GM18909 (cell line): ENCODE data around the gene TYSND1.
"Not testable (repeated sequence)": the region's sequence is repeated elsewhere in the genome, so short reads cannot be mapped to it uniquely, and the experiment has no call there.

Source experiments
- ATAC-seq: cut with Tn5 transposase; IDR thresholded peaks from one replicate; pipeline ENCODE4 v1.9.1; 2021; ENCODE audit warnings: mild to moderate bottlenecking; ENCODE audit not compliant: unreplicated experiment, poor library complexity

The TYSND1 gene

DNA sequence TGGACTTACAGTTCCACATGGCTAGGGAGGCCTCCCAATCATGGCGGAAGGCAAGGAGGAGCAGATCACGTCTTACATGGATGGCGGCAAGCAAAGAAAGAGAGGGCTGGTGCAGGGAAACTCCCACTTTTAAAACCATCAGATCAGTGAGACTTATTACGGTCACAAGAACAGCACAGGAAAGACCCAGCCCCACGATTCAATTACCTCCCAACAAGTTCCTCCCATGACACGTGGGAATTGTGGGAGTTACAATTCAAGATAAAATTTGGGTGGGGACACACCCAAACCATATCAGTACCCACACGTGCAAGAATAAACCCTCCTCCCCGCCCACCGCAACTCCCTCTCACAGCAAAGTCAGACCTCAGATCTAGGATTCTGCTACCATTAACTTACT is 9.4 kb downstream of the TYSND1 start:
- ATAC-seq, result no peak

DNA sequence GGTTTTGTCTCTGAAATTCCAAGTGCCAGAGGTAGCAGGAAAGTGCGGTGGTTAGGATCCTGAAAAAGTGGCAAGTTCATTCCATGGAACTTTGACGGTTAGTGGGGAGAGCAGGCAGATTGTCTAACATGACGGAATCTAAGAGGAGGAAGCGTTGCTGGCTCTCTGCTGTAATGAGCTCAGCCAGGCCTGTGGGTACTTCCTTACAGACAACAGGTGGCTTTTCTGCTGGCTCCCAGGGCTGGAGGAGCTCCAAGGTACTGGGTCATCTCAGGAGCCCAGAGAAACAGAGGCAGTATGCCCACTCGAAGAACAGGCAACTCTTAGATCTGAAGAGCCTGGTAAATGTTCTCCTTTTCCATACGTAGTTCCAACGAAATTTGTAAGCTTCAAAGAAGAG is 10.8 kb downstream of the TYSND1 start:
- no peak for ATAC-seq

DNA sequence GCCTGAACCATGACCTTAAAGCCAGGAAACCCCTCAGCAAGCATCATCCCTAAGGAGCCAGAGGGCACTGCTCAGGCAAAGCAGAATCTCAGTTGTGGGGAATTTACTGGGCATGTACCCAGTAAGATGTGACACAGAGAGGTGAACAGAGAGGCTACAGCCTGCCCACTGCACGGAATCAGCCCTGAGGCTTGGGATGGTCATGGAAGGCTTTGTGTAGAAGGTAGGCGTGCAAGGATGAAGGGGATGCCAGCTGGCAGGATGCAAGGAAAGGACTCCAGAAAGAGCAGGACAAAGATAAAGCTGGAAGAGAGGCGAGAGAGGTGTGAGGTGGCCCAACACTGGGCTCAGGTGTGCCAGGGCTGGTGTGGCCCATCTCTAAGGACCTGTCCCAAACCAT is 11.5 kb downstream of the TYSND1 start:
- ATAC-seq, result no peak

DNA sequence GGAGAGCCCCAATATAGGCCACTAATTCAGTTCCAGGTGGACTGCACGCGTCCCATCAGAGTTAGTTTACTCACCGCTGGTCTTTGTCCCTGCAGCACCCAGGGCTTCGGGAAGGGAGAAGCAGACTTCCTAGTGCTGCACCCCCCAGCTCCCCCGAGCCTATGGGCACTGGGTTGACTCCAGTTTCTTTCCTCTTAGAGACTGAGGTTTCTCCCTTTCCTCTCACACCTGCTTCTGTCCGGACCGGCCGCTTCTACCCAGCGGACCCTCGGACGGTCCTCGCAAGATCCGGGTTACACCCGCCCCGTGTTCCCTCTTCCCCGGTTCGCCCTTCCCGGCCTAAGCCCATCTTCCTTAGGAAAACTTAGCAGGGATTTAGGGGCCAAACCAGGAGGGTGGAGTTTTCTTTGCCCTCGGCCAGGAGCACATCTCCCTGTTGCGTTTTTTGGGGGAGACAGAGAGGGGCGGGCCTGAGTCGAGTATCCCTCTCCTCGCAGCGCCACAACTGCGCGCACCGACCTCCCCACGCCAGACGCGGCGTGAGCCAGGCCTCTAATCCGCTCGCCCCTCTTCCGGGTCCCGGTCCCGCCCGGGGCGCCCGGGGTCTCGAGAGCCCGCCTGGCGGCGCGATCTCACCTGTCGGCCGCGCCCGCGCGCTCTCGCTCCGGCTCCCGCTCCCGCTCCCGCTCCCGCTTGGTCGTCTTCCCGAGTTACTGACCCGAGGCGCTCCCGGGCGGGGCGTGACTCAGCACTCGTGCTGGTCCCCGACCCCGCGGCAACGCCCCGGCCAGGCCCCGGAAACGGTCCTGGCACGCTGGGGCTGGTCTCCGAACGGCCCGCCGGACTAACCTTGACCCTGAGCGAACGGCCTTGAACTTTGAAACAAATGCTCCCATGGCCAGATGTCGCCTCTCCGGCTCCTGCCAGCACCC is 14.1 kb downstream of the TYSND1 start, which contains the start of gene AIFM2:
TSS of gene AIFM2 (minus strand) at position 728 of the 932 bp plus-strand sequence. CDS start 8,741 bp downstream, outside the sequence.
- peak; percentile 75 for ATAC-seq

DNA sequence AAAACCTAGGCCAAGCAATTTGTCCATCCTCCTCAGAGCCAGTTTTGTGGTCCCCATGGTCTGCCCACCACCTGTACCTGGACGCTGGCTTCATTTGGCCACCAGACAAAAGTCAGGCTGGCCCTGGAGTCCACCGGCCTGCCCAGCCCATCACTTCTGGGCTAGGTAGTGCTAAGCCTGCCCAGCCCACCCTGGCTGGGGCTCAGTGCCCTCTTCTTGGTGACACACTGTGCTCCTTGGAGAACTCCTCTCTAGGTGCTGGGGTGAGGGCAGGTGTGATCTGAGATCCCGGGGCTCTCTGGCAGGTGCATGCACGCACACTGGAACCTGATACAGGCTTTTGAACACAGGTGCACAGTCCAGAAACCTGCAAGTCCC is 15.0 kb downstream of the TYSND1 start:
- ATAC-seq, result no peak

DNA sequence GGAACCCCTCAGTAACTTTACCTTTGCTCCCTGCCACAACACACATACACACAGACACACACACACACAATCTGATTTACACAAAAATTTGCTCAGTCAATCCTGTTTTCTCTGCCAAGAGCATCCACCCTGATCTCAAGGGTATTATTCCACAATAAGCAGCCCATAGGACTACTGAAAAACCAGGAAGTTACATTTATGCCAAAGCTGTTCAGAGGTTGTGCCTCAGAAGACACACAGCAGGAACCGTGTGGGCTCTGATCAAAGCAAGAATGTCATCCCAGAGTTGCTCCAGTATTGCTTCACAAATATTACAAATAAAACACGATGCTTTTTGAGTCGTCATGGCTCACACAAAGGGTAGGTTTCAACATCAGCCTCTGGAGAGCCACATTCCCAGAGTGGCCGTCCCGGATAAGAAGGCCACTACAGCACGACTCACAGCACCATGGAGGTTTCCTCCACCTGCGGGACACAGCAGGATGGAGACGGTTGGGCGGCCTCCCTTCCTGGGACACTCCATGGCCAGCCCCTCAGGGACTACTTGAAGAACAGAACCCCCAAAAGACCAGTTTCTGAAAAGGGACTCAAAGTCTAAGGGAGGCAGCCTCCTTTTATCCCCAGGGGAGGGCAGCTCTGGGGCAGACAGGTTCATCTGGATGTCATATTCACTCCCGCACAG is 15.5 kb downstream of the TYSND1 start:
- ATAC-seq, result no peak

DNA sequence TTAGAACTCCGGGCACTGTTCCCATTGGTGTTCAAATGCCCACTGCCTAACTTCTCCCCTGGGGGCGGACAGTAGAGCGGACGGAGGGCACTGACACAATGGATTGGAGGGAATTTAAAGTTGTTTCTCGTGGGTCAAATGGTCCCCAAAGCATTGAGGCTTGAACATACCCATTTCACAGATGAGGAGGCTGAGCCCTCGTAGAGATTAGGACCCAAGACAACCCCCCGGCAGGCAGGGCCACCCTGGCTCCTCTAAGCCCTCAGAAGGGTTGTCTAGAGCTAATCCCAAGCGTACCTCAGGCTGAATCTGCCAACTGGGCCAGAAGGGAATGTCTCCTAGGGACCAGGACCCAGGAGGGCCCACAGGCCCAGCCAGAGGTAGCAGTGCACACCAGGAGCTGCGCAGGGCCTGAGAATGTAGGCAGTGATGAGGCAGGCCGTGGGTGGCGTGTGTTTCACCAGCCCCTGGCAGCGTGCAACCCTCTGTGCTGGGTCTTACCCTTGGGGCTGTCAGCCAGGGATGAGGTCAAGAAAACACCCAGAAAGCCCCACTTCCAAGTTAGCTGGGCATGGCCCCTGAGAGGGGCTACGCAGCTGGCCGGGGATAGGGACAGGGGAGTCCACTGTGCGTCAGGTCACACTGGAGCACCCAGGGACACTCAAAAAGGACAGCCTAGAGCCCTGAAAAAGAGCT is 19.7 kb downstream of the TYSND1 start:
- ATAC-seq, result no peak

DNA sequence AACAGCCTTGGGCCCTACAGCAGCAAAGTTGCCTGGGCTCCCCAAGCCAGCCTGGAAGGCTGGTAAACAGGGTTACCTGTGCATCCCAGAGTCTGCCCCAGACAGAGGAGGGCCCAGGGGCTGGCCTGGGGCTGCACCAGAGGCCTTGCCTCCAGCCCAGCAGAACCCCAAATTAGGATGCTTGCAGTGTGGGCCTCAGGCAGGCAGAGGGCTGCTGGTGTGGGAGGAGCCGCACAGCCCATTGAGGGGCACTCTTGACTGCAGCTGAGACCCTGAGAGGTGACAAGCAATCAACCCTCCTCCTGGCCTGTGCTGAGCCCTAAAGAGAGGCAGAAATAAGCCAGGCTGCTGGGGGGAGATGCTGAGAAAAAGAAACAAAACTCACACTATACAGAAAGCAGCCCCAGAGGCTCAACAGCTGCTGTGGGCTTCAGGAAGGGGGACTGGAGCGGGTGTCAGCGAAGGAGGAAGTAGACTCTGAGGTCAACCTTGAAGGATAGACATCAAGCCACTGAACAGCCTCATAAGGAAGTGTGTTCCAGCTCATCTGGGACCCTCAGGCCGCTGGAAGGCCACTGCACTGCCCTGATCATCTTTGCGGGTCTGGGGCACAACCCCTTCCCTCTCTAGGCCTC is 20.5 kb downstream of the TYSND1 start:
- no peak for ATAC-seq

DNA sequence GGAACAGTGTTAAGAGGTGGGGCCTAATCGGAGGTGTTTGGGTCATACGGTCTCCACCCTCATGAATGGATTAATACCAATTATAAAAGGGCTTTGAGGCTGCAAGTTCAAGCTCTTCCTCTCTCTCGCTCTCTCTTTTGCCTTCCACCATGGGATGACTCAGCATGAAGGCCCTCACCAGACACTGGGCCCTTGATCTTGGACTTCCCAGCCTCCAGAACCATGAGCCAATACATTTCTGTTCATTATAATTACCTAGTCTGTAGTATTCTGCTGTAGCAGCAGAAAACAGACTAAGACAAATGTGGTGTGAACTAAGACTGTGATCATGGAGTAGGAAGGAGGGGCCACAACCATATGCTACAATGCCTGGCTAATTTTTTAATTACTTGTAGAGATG is 21.6 kb downstream of the TYSND1 start:
- ATAC-seq, result no peak

DNA sequence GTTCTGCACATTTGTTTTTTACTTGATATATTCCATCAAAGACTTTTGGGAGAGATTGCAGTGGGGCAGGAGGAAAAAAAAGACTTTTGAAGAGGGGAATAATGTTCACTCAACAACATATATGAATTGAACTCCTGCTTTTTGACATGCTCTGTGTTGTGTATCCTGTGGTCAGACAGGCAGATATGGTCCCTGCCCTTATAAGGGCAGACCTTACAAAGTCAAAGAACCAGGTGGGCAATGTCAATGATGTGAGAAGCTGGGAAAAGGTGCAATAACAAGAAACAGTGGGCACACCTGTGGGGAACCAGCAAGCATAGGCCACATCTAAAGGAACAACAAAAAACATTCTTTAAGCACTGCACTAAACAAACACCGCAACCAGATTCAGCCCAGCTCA is 22.1 kb downstream of the TYSND1 start:
- no peak for ATAC-seq

DNA sequence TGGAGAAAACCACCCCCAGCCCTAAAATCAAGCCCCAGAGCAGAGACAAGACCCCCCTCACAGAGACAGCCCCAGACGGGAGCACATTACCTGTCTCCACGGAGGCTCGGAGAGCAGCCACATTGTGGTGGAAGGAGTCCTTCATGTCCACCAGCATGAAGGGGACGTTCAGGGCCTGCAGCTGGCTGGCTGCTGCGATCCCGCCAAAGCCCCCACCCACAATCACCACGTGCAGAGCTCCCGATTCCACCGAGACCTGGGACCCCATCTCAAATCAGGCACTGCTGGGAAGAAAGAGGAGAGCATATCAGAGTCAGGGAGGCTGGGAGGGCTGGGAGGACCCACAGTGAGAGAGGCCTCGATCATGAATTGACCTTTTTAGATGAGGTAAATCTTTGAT is 22.7 kb downstream of the TYSND1 start:
- ATAC-seq, result no peak

DNA sequence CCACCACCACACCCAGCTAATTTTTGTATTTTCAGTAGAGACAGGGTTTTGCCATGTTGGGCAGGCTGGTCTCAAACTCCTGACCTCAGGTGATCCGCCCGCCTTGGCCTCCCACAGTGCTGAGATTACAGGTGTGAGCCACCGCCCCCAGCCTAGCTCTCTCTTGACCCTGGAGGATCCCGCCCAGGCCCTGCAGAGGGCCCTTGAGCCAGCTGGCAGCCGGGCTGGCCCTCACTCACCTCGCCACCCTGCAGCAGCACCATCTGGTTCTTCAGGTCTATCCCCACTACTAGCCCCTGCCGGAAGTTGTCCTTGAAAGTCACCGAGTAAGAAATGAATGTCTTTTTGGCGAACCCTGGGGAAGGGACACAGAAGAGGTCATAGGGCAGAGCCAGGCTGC is 23.3 kb downstream of the TYSND1 start:
- not testable (repeated sequence) for ATAC-seq

DNA sequence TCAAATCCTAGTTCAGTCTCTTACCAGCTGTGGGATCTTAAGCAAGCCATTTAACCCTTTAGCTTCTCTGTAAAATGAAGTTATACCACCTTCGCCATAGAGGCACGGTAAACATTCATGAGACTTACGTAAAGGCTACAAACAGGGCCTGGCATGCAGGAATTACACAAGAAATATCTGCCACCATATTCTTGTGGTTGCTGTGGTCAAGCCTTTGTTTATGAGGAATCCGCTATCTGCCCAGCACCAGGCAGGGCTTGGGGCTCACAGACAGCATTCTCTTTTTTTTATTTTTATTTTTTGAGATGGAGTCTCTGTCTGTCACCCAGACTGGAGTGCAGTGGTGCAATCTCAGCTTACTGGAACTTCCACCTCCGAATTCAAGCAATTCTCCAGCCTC is 23.8 kb downstream of the TYSND1 start:
- ATAC-seq, result no peak

DNA sequence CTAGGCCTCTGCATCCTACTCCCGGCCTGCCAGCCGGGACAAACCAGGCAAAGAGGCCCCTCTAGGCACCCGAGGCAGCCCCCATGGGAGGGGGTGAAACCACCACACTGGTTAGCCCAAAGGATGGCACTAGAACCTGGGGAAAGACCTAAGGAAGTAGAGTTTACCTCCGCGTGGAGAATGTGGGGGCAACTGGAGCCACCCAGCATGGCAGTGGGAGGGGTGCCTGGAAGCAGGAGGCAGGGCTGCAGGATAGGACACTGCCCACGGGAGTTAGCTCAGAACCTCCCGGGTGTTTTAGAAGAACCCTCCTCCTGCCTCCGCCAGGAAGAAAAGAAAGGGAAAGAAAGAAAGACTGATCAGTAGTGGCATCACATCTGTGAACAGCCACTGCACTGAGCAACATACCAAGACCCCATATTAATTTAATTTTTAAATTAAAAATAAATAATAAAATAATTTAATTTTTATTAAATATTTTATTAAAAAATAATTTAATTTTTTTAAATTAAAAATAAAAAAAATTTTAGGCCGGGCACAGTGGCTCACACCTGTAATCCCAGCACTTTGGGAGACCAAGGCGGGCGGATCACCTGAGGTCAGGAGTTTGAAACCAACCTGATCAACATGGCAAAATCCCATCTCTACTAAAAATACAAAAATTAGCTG is 25.1 kb downstream of the TYSND1 start:
- ATAC-seq, result no peak

DNA sequence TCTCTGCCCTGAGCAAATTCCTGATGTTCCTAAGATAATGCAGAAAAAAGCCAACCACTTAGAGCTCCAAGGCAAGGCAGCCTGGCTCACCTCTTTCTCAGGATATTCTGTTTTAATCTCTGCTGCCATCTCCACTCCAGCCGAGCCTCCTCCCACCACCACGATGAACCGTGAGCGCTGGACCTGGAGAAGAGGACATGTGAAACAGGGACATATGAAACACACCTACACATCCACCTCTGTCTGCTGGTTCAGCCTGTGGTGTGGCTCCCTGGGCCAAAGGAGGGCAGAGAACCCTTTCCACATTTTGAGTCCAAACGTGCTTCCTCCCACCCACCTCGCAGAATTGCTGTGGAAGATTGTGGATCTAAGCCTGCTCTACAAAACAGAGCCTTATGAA is 26.1 kb downstream of the TYSND1 start:
- ATAC-seq, result no peak

DNA sequence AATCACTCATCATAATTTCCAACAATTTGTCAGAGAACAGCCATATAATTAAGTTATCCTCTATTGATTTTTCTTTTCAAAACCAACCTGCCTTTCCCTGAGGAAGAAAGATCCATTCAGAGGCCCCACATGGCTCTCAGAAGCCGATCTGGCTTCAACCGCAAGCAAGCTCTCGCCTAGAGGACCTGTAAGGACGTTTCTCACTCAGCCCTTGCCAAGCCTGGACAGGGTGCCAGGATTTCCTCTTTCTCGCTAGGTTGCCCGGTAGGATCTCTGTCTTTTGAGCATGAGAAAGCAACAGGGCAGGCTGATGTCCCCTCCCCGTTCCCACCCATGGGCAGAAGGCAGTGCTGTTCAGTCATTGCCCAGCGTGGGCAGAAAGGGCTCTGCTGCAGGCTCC is 26.9 kb downstream of the TYSND1 start:
- ATAC-seq, result no peak

DNA sequence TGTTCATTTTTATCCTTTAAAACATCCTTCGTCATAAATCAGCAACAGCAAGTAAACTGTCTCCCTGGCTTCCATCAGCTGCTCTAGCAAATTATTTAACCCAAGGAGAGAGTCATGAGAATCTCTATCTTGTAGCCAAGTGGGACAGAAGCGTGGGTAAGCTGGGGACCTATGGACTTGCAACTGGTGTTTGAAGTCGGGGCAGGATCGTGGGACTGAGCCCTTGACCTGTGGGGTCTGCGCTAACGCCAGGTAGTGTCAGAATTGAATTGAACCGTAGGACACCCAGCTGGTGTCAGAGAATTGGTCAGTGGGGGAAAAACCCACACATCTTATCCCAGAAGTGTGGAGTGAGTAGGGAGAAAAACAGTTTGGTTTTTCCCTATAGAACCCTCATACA is 27.3 kb downstream of the TYSND1 start:
- ATAC-seq, result no peak

DNA sequence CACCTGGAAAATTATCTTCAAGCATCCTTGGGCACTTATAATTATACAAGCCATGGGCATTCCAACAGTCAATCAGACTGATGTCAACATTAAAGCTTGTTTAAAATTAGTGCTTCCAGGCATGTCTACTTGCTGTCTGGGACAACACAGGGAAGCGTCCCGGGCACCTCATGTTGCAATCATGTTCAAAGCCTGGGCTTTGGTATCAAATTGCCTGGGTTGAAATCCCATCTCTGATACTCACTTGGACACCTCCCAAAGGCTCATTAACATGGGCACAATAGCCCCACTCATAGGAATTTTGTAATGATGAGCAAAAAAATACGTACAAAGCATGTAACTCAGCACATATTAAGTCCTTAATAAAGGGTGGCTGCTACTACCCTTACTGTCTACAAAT is 28.3 kb downstream of the TYSND1 start:
- no peak for ATAC-seq

DNA sequence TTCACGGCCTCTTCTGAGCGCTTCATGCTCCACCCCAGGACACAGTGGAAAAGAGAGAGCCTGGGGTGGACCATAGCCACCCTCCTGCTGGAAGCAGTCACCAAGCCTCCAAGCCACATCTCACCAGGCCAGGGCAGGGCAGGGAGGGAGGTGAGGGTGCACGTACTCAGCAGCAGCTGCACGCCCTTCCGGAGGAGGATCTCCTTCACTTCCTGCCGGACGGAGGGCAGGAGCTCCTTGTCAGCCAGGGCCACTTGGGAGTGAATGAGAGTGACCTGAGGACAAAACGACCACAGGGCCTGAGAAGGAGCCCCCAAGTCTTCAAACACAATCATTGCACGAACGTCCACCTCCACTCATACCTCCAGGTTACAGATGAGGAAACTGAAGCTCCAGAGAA is 28.9 kb downstream of the TYSND1 start:
- no peak for ATAC-seq
